Lower leg skin (tissue), 3 donors: ENCODE data around the gene PDCD11.

Source experiments
- POLR2A ChIP-seq, 2 donors: fragments of 450-650 bp; IDR thresholded peaks; one replicate each; pipeline ENCODE4 v1.6.1; 2016 to 2017; ENCODE audit warnings: antibody characterized with exemption in 2 of 2, mild to moderate bottlenecking in 1 of 2, moderate library complexity in 1 of 2
- TF ChIP-seq, protein P1 (sequence below), 3 donors: fragments of 450-650 bp; IDR thresholded peaks; one replicate each; pipeline ENCODE4 v1.5.1; 2016; ENCODE audit warnings: antibody characterized with exemption in 3 of 3, mild to moderate bottlenecking in 3 of 3, moderate library complexity in 2 of 3

DNA sequence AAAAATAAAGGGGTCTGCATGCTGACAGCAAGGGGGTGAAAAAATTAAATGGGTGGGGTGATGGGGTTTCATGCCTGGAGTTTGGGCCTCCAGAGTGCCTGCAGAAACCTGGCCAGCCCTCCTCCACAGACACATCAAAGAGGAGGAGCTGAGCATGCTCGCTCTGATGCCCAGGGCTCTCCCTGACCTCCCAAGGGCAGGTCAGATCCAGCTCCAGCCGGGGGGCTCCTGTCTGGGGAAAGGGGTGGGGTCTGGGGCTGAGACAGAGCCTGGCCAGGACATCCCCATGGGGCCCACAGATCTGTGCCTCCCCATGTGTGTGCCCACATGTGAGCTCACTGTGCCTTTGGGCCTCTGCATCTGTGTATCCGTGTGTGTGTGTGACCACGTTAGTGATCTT is 63.2 kb downstream of the PDCD11 start:
- no peak for TF ChIP-seq POLR2A (IDR thresholded peaks at IDR 0.05)
- TF ChIP-seq, protein P1, sequence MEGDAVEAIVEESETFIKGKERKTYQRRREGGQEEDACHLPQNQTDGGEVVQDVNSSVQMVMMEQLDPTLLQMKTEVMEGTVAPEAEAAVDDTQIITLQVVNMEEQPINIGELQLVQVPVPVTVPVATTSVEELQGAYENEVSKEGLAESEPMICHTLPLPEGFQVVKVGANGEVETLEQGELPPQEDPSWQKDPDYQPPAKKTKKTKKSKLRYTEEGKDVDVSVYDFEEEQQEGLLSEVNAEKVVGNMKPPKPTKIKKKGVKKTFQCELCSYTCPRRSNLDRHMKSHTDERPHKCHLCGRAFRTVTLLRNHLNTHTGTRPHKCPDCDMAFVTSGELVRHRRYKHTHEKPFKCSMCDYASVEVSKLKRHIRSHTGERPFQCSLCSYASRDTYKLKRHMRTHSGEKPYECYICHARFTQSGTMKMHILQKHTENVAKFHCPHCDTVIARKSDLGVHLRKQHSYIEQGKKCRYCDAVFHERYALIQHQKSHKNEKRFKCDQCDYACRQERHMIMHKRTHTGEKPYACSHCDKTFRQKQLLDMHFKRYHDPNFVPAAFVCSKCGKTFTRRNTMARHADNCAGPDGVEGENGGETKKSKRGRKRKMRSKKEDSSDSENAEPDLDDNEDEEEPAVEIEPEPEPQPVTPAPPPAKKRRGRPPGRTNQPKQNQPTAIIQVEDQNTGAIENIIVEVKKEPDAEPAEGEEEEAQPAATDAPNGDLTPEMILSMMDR (IDR thresholded peaks at IDR 0.05), result no peak
